GM12872 (cell line): Measurements from ENCODE around the gene HUS1.

Source experiments
- CTCF ChIP-seq: IDR thresholded peaks from 3 replicates; pipeline ENCODE4 v1.5.1; 2011; ENCODE audit warnings: low read depth, mild to moderate bottlenecking, low read length, moderate library complexity; ENCODE audit not compliant: insufficient read depth

The HUS1 gene

GRCh38 chr7:47931005-47932004 is 48.1 kb downstream of the HUS1 start:
- TF ChIP-seq CTCF: no peak

- no peak for TF ChIP-seq CTCF
Observed at GRCh38 chr7:47924266-47924665, 55.1 kb downstream of the HUS1 start.

- no peak for TF ChIP-seq CTCF
Observed at GRCh38 chr7:47915616-47915976, 63.8 kb downstream of the HUS1 start.

GRCh38 chr7:47914717-47915615 is 64.4 kb downstream of the HUS1 start:
- no peak for TF ChIP-seq CTCF
